ENCODE data around the gene PECR.
"Not testable (repeated sequence)": the region's sequence is repeated elsewhere in the genome, so short reads cannot be mapped to it uniquely, and the experiment has no call there.

The PECR gene

DNA sequence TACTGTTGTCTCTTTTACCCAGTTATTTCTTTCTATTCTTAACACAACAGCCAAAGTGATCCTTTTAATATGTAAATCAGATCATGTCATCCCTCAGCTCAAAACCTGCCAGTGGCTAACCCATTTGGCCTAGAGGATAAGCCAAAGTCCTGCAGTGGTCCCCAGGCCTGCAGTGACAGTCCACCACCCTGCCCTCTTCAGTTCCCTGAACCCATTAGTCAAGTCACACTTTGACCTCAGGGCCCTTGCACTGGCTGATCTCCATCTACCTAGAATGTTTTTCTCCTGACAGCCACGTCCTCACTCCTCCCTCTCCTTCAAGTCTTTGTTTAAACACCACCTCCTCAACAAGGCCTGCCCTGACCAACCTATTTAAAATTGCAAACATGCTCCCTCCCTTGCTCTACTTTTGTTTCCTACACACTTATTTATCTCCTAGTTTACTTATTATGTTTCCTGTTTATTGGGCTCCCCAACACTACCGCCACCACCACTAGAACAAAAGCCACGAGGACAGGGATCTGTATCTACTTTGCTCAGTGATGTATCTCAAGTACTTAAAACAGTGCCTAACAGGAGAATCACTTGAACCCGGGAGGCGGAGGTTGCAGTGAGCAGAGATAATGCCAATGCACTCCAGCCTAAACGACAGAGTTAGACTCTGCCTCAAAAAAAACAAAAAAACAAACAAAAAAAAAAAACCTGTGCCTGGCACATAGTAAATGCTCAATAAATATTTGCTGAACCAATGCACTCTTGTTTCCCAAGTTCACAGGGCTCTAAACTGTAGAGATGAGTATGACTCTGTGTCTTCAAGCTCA lies 77.5 kb downstream of the PECR start:
- Histone ChIP-seq H3K4me1 (ENCODE audit: control insufficient read depth, insufficient read depth, low read length) (peaks cover 27% of the 10 kb centered on the region), H3K36me3 (ENCODE audit: control insufficient read depth, insufficient read depth, low read length) (no peaks in the 10 kb centered on the region), H3K27ac (ENCODE audit: insufficient read depth, low read depth, low read length, poor library complexity, severe bottlenecking) (no peak overlapping the region), H3K27me3 (ENCODE audit: control insufficient read depth, insufficient read depth, low read length, poor library complexity, severe bottlenecking) (no peaks in the 10 kb centered on the region), H3K4me3 (ENCODE audit: insufficient read depth, low read depth, low read length) (no peak overlapping the region), H3K9me3 (ENCODE audit: control insufficient read depth, low read length) (no peaks in the 10 kb centered on the region)
- WGBS, 2 experiments: 90 to 93% methylated on average over 6 of the region's 6 CpGs

DNA sequence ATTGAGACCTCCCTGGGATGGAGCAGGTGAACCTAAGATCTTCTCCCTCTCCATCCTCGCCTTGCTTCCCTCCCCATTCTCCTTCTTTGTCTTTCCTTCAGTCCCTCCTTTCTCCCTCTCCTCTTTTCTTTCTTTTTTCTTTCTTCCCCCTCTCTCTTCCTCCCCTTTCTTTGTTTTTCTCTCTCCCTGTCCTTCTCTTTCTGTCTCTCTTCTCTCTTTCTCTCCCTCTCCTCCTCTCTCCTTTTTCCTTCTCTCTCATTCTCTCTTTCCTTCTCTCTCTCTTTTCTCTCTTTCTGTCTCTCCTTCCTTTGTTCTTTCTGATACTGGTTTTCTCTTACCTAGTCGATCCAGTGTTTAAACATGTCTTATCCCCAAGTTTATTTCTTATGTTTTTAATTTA lies 78.9 kb downstream of the PECR start:
- Histone ChIP-seq H3K27ac (ENCODE audit: insufficient read depth, low read depth, low read length, poor library complexity, severe bottlenecking) (peak overlapping the region; percentile 20), H3K27me3 (ENCODE audit: control insufficient read depth, insufficient read depth, low read length, poor library complexity, severe bottlenecking) (no peaks in the 10 kb centered on the region), H3K9me3 (ENCODE audit: control insufficient read depth, low read length) (no peaks in the 10 kb centered on the region), H3K4me3 (ENCODE audit: insufficient read depth, low read depth, low read length) (no peak overlapping the region), H3K36me3 (ENCODE audit: control insufficient read depth, insufficient read depth, low read length) (no peaks in the 10 kb centered on the region), H3K4me1 (ENCODE audit: control insufficient read depth, insufficient read depth, low read length) (peaks cover 27% of the 10 kb centered on the region)
- WGBS, 2 experiments: 85% methylated on average over 2 of the region's 2 CpGs

DNA sequence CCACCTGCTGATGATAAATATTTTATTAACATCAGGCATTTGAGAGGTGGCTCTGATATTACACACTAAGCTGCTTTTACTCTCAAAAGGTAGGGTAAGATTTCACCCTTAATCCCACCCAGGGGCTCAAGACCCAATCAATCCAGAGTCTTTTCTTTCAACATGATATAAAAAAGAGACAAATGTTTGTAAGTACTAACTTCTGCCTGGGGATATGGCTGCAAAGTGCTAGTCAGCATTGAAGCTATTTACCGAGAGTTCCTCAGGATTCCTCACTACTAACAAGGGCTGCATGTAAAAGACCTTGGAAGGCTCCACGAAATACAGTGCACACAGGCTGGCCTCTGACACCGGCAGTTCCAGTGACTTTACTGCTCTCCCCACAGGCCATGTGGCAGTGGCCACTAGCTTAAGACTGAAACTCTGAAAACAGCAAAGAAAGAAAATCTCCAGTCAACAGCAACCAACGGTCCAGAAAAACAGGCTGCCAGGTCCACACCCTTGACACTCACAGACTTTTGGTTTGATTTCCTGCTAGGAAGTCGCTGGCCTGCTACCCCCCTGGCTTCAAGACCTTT lies 79.4 kb downstream of the PECR start:
- peak overlapping the region; percentile 20 for H3K27ac ChIP-seq (ENCODE audit: insufficient read depth, low read depth, low read length, poor library complexity, severe bottlenecking)
- no peaks in the 10 kb centered on the region for H3K27me3 ChIP-seq (ENCODE audit: control insufficient read depth, insufficient read depth, low read length, poor library complexity, severe bottlenecking)
- no peaks in the 10 kb centered on the region for H3K36me3 ChIP-seq (ENCODE audit: control insufficient read depth, insufficient read depth, low read length)
- WGBS, 2 experiments: 71 to 72% methylated on average over 5 of the region's 5 CpGs
- no peaks in the 10 kb centered on the region for H3K9me3 ChIP-seq (ENCODE audit: control insufficient read depth, low read length)
- H3K4me1 ChIP-seq (ENCODE audit: control insufficient read depth, insufficient read depth, low read length): peaks cover 27% of the 10 kb centered on the region
- no peak overlapping the region for H3K4me3 ChIP-seq (ENCODE audit: insufficient read depth, low read depth, low read length)

DNA sequence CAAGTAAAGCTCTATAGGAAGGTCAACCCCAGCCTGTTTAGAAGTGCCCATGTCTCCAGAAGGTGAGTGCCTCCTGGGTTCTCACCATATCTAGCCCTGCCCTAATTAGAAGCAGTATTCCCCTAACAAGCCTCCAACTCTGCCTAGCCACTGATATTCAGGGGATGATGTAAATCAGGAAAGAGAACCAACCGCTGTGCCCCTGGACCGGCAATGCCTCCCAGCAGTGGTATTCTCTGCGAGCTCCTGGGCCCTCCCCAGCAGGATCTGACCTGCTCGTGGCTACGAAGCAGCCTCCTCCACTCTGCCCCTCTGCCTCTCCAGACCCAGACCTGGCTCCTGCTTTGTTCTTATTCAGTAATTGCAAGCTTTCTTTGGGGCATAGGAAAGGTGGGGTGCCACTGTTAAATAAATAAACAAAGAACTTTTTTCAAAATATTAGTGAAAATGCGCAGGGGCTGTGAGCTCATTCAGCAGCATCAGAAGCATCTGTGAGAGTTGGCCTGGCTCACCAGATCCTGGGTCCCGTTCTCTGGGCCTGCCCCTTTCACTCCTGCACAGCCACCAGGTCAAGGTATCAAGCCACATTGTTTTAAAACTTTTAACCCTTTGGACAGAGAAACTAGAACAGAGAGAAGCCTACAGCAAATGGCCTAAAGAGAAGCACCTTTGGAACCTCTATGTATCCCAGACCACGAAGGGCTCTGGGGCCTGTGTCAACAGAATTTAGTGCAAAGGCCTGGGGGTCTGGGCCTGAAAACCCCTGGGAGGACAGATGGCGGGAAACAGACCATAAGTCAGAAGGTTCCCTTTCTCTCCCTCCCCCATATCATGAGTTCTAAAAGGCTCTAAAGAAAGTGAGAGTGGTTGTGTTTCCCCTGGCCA lies 80.2 kb downstream of the PECR start:
- WGBS, 2 experiments: 60% methylated on average over 8 to 9 of the region's 9 CpGs
- peaks cover 27% of the 10 kb centered on the region for H3K4me1 ChIP-seq (ENCODE audit: control insufficient read depth, insufficient read depth, low read length)
- no peaks in the 10 kb centered on the region for H3K27me3 ChIP-seq (ENCODE audit: control insufficient read depth, insufficient read depth, low read length, poor library complexity, severe bottlenecking)
- H3K9me3 ChIP-seq (ENCODE audit: control insufficient read depth, low read length): no peaks in the 10 kb centered on the region
- H3K27ac ChIP-seq (ENCODE audit: insufficient read depth, low read depth, low read length, poor library complexity, severe bottlenecking): no peak overlapping the region
- H3K4me3 ChIP-seq (ENCODE audit: insufficient read depth, low read depth, low read length): no peak overlapping the region
- no peaks in the 10 kb centered on the region for H3K36me3 ChIP-seq (ENCODE audit: control insufficient read depth, insufficient read depth, low read length)

DNA sequence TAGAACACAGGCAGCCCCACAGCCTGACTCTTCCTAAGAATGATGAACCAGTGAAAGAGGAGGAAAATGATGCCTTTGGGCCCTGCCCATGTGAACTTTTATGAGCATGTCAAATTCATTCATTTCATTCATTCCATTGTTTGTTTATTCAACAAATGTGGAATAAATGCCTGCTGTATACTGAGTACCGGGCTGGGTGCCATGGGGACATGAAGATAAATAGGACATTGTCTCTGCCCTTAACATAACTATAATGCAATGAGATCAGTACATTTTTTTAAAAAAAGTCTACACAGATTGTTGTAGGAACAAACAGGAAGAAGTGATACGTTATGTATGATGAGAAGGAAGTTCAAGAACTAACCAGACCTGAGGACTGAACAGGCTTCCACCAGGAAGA lies 83.0 kb downstream of the PECR start:
- no peaks in the 10 kb centered on the region for H3K27me3 ChIP-seq (ENCODE audit: control insufficient read depth, insufficient read depth, low read length, poor library complexity, severe bottlenecking)
- peaks cover 31% of the 10 kb centered on the region for H3K4me1 ChIP-seq (ENCODE audit: control insufficient read depth, insufficient read depth, low read length)
- no peaks in the 10 kb centered on the region for H3K36me3 ChIP-seq (ENCODE audit: control insufficient read depth, insufficient read depth, low read length)
- no peak overlapping the region for H3K4me3 ChIP-seq (ENCODE audit: insufficient read depth, low read depth, low read length)
- H3K27ac ChIP-seq (ENCODE audit: insufficient read depth, low read depth, low read length, poor library complexity, severe bottlenecking): no peak overlapping the region
- H3K9me3 ChIP-seq (ENCODE audit: control insufficient read depth, low read length): no peaks in the 10 kb centered on the region
- 93 to 100% methylated on average over 1 to 2 of the region's 2 CpGs for WGBS, 2 experiments

DNA sequence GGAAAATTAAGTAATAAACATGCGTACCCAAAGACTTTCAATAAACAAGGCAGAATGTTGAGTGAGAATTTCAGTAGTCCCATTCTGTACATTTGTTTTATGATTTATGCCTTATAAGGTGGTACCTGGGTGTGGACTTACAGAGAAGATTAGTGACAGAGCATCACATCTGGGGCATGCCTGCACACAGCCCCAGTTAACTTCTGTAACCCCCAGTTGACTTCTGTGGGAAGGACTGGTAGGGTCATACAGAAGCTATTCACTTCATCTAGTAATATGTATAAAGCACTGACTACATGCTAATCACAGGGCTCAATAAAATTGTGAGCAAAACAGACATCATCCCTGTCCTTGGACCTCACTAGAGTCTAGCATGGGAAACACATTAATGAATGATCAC lies 84.4 kb downstream of the PECR start:
- no peaks in the 10 kb centered on the region for H3K27me3 ChIP-seq (ENCODE audit: control insufficient read depth, insufficient read depth, low read length, poor library complexity, severe bottlenecking)
- no peak overlapping the region for H3K27ac ChIP-seq (ENCODE audit: insufficient read depth, low read depth, low read length, poor library complexity, severe bottlenecking)
- no peaks in the 10 kb centered on the region for H3K9me3 ChIP-seq (ENCODE audit: control insufficient read depth, low read length)
- H3K4me3 ChIP-seq (ENCODE audit: insufficient read depth, low read depth, low read length): no peak overlapping the region
- no peaks in the 10 kb centered on the region for H3K36me3 ChIP-seq (ENCODE audit: control insufficient read depth, insufficient read depth, low read length)
- peaks cover 24% of the 10 kb centered on the region for H3K4me1 ChIP-seq (ENCODE audit: control insufficient read depth, insufficient read depth, low read length)
- WGBS, 2 experiments: 96 to 100% methylated on average over 1 of the region's 1 CpG

DNA sequence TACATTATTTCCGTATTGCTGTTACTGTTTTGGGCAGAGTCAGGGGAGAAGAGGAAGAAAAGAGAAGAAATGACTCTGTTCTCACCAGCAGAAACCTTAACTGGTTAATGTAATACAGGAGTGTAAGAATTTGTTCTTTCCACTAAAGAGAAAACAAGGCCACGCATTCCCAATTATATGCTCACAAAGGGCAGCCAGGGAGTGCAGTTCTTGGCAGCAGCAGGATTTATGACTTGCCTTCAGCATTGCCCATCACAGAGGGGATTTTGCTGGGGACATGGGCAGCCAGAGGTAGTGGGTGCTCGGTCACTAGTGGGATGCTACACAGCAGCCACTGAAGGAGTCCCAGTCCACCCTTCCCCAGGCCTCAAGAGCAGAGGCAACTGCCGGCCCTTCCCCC lies 86.7 kb downstream of the PECR start:
- no peaks in the 10 kb centered on the region for H3K27me3 ChIP-seq (ENCODE audit: control insufficient read depth, insufficient read depth, low read length, poor library complexity, severe bottlenecking)
- H3K36me3 ChIP-seq (ENCODE audit: control insufficient read depth, insufficient read depth, low read length): no peaks in the 10 kb centered on the region
- H3K9me3 ChIP-seq (ENCODE audit: control insufficient read depth, low read length): no peaks in the 10 kb centered on the region
- H3K4me1 ChIP-seq (ENCODE audit: control insufficient read depth, insufficient read depth, low read length): peaks cover 9% of the 10 kb centered on the region
- 70 to 76% methylated on average over 4 of the region's 4 CpGs for WGBS, 2 experiments
- no peak overlapping the region for H3K4me3 ChIP-seq (ENCODE audit: insufficient read depth, low read depth, low read length)
- peak overlapping the region; percentile 52 for H3K27ac ChIP-seq (ENCODE audit: insufficient read depth, low read depth, low read length, poor library complexity, severe bottlenecking)

DNA sequence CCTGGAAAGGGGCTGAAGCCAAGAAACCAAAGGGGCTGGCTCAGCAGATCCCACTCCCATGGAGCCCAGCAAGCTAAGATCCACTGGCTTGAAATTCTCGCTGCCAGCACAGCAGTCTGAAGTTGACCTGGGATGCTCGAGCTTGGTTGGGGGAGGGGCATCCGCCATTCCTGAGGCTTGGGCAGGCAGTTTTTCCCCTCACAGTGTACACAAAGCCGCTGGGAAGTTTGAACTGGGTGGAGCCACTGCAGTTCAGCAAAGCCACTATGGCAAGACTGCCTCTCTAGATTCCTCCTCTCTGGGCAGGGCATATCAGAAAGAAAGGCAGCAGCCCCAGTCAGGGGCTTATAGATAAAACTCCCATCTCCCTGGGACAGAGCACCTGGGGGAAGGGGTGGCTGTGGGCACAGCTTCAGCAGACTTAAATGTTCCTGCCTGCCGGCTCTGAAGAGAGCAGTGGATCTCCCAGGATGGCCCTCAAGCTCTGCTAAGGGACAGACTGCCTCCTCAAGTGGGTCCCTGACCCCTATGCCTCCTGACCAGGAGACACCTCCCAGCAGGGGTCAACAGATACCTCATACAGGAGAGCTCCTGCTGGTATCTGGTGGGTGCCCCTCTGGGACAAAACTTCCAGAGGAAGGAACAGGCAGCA lies 92.9 kb downstream of the PECR start:
- not testable (repeated sequence) for H3K27ac ChIP-seq (ENCODE audit: insufficient read depth, low read depth, low read length, poor library complexity, severe bottlenecking); H3K4me1 ChIP-seq (ENCODE audit: control insufficient read depth, insufficient read depth, low read length); H3K27me3 ChIP-seq (ENCODE audit: control insufficient read depth, insufficient read depth, low read length, poor library complexity, severe bottlenecking); H3K36me3 ChIP-seq (ENCODE audit: control insufficient read depth, insufficient read depth, low read length); H3K9me3 ChIP-seq (ENCODE audit: control insufficient read depth, low read length); H3K4me3 ChIP-seq (ENCODE audit: insufficient read depth, low read depth, low read length)
- 82 to 86% methylated on average over 5 of the region's 5 CpGs for WGBS, 2 experiments
